BE2C (cell line): ENCODE data around the gene KLHL18.
"Not testable (repeated sequence)": the region's sequence is repeated elsewhere in the genome, so short reads cannot be mapped to it uniquely, and the experiment has no call there.

Experiments
- DNase-seq: peaks from one replicate; pipeline ENCODE4 v3.0.0-alpha.2; 2020
- H3K27me3 ChIP-seq: fragments of 250-450 bp; sonication (Bioruptor Pico); 2 replicates; pipeline ENCODE4 v1.5.1; 2020; ENCODE audit warnings: mild to moderate bottlenecking
- H3K36me3 ChIP-seq: fragments of 250-450 bp; sonication (Bioruptor Pico); 2 replicates; pipeline ENCODE4 v1.5.1; 2020; ENCODE audit warnings: mild to moderate bottlenecking
- H3K4me1 ChIP-seq: fragments of 250-450 bp; sonication (Bioruptor Pico); 2 replicates; pipeline ENCODE4 v1.5.1; 2020
- H3K4me3 ChIP-seq: 2 replicates; pipeline ENCODE4 v1.5.1; 2011; ENCODE audit warnings: low read depth, low read length
- H3K9me3 ChIP-seq: fragments of 250-450 bp; sonication (Bioruptor Pico); 2 replicates; pipeline ENCODE4 v1.5.1; 2020
- TF ChIP-seq, protein P1 (sequence below): IDR thresholded peaks from 2 replicates; pipeline ENCODE4 v1.5.1; 2012; ENCODE audit warnings: mild to moderate bottlenecking, low read depth, low read length

The KLHL18 gene

DNA sequence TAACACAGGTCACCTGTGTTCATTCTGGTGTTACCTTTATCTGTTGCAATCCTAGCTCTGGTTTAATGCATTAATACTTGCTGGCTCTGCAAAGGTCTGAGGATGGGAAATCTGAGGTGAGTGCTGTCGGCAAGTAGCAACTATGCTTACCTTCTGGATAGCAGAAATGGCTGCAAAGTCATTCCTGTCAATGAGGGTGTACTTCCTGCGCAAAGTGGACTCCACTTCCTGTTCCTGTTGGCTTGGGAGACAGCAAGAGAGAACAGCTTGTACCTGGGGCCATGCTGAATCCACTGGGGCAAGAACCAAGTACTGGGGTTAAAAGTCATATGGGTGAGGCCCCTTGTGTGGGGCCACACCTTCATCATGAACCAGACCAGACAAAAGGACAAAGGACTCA is 37.5 kb upstream of the KLHL18 start:
- Histone ChIP-seq H3K4me3 (no peak overlapping the region), H3K9me3 (no peaks in the 10 kb centered on the region), H3K4me1 (no peaks in the 10 kb centered on the region), H3K27me3 (no peaks in the 10 kb centered on the region), H3K36me3 (no peaks in the 10 kb centered on the region)
- DNase-seq, result no peak
- TF ChIP-seq, protein P1, sequence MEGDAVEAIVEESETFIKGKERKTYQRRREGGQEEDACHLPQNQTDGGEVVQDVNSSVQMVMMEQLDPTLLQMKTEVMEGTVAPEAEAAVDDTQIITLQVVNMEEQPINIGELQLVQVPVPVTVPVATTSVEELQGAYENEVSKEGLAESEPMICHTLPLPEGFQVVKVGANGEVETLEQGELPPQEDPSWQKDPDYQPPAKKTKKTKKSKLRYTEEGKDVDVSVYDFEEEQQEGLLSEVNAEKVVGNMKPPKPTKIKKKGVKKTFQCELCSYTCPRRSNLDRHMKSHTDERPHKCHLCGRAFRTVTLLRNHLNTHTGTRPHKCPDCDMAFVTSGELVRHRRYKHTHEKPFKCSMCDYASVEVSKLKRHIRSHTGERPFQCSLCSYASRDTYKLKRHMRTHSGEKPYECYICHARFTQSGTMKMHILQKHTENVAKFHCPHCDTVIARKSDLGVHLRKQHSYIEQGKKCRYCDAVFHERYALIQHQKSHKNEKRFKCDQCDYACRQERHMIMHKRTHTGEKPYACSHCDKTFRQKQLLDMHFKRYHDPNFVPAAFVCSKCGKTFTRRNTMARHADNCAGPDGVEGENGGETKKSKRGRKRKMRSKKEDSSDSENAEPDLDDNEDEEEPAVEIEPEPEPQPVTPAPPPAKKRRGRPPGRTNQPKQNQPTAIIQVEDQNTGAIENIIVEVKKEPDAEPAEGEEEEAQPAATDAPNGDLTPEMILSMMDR, result no peak

GRCh38 chr3:47247131-47248064 is 35.3 kb upstream of the KLHL18 start:
- no peaks in the 10 kb centered on the region for H3K4me1 ChIP-seq
- no peaks in the 10 kb centered on the region for H3K36me3 ChIP-seq
- no peak for DNase-seq
- no peaks in the 10 kb centered on the region for H3K9me3 ChIP-seq
- no peaks in the 10 kb centered on the region for H3K27me3 ChIP-seq
- TF ChIP-seq, protein P1, result no peak
- no peak overlapping the region for H3K4me3 ChIP-seq

GRCh38 chr3:47250309-47251060 is 32.3 kb upstream of the KLHL18 start:
- peak; percentile 28 for DNase-seq
- Histone ChIP-seq H3K4me1 (no peaks in the 10 kb centered on the region), H3K4me3 (no peak overlapping the region), H3K27me3 (no peaks in the 10 kb centered on the region), H3K36me3 (no peaks in the 10 kb centered on the region), H3K9me3 (no peaks in the 10 kb centered on the region)
- TF ChIP-seq, protein P1, result peak; percentile 55

DNA sequence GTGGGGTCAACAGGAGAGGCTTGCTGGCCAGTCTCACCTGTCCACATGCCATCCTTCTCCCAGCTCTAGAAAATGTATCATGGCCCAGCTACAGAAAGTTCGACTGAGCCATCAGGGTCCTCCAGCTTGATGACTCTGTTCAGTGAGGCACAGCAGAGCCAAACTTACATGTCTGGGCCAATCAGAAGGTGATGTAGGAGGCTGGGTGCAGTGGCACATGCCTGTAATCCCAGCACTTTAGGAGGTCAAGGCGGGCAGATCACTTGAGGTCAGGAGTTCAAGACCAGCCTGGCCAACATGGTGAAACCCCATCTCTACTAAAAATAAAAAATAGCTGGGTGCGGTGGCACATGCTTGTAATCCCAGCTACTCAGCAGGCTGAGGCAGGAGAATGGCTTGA is 31.7 kb upstream of the KLHL18 start:
- not testable (repeated sequence) for H3K27me3 ChIP-seq, H3K4me3 ChIP-seq, H3K4me1 ChIP-seq, DNase-seq, H3K9me3 ChIP-seq, H3K36me3 ChIP-seq

DNA sequence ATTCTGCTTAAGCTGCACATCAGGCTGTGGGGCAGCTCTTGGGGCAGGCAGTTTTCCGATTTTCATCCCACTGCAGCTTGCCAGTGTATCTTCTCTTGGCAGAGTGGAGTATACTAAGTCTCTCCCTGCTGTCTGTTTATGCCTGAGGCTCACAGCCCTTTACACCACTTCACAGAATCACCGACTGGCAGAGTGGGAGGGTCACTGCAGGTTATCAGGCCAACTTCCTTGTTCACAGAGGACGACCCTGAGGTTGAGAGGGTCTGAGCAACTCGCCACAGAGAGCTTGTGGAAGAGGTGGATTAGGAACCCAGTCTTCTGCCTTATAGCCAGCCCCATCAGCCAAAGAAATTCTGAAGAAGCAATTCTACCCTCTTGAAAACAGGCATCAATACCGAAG is 31.1 kb upstream of the KLHL18 start:
- no peak for DNase-seq
- H3K9me3 ChIP-seq, result no peaks in the 10 kb centered on the region
- H3K4me1 ChIP-seq, result no peaks in the 10 kb centered on the region
- TF ChIP-seq, protein P1, result no peak
- no peaks in the 10 kb centered on the region for H3K36me3 ChIP-seq
- no peak overlapping the region for H3K4me3 ChIP-seq
- no peaks in the 10 kb centered on the region for H3K27me3 ChIP-seq

GRCh38 chr3:47256331-47256730 is 26.4 kb upstream of the KLHL18 start:
- not testable (repeated sequence) for H3K4me1 ChIP-seq, DNase-seq, H3K27me3 ChIP-seq, H3K36me3 ChIP-seq, H3K4me3 ChIP-seq, H3K9me3 ChIP-seq

DNA sequence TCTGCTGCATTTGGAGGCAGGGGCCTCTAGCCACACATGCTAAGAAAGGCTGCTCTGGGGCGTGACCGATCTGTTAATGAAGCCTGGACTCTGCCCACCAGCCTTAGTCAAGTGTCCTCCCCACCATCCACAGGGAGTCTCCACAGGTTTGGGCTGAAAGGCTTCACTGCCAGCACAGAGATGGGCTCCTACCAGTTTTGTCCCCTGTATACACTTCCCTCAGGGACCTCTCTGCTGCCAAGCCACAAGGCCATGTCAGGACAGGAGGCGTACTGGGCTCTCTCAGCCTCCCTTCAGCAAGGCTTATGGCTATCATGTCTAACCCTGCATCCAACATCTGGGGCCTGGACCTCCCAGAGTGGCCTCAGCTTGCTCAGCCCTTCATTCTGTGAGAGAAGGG is 23.6 kb upstream of the KLHL18 start:
- TF ChIP-seq, protein P1, result no peak
- H3K36me3 ChIP-seq, result no peaks in the 10 kb centered on the region

More for the DNA sequence above, 23.6 kb upstream of the KLHL18 start:
- Histone ChIP-seq H3K27me3 (no peaks in the 10 kb centered on the region), H3K4me3 (no peak overlapping the region), H3K4me1 (no peaks in the 10 kb centered on the region), H3K9me3 (no peaks in the 10 kb centered on the region)
- DNase-seq, result no peak
